ENCODE data around the gene ZNF236.
"Not testable (repeated sequence)": the region's sequence is repeated elsewhere in the genome, so short reads cannot be mapped to it uniquely, and the experiment has no call there.

The ZNF236 gene

GRCh38 chr18:76977108-76977621 lies 154.8 kb downstream of the ZNF236 start:
- no peak for DNase-seq

GRCh38 chr18:76977684-76978232 lies 155.4 kb downstream of the ZNF236 start:
- DNase-seq, result no peak

- DNase-seq, result no peak
Observed at GRCh38 chr18:76978616-76979015, 156.3 kb downstream of the ZNF236 start.

- DNase-seq, result no peak
Observed at GRCh38 chr18:76979111-76979751, 156.9 kb downstream of the ZNF236 start.

- no peak for DNase-seq
Observed at GRCh38 chr18:76979906-76980305, 157.5 kb downstream of the ZNF236 start.

GRCh38 chr18:76980663-76981395 lies 158.5 kb downstream of the ZNF236 start:
- DNase-seq, result no peak

- DNase-seq, result no peak
Observed at GRCh38 chr18:76981396-76981968, 159.1 kb downstream of the ZNF236 start.

GRCh38 chr18:76982038-76982437 lies 159.7 kb downstream of the ZNF236 start:
- no peak for DNase-seq

- peak; percentile 71 to 80 for DNase-seq
Observed at GRCh38 chr18:76982841-76983583, 160.7 kb downstream of the ZNF236 start.

GRCh38 chr18:76983613-76984051 lies 161.3 kb downstream of the ZNF236 start:
- no peak for DNase-seq

- no peak for DNase-seq
Observed at GRCh38 chr18:76984193-76985155, 162.1 kb downstream of the ZNF236 start.

- DNase-seq, result no peak
Observed at GRCh38 chr18:76985156-76985950, 163.0 kb downstream of the ZNF236 start.

GRCh38 chr18:76985951-76986236 lies 163.5 kb downstream of the ZNF236 start:
- DNase-seq, result no peak

GRCh38 chr18:76986406-76986805 lies 164.0 kb downstream of the ZNF236 start:
- no peak for DNase-seq

GRCh38 chr18:76988031-76988826 lies 165.9 kb downstream of the ZNF236 start:
- DNase-seq, result peak; percentile 56 to 63

GRCh38 chr18:76988827-76989646 lies 166.7 kb downstream of the ZNF236 start:
- DNase-seq, result no peak

GRCh38 chr18:76989647-76990190 lies 167.4 kb downstream of the ZNF236 start:
- no peak for DNase-seq

- DNase-seq, result not testable (repeated sequence)
Observed at GRCh38 chr18:76990343-76991020, 168.1 kb downstream of the ZNF236 start.

All from inflammatory macrophage (primary cell).